HUES64 (cell line): Measurements from ENCODE around the gene EBF3.

Experiments used
- H3K27ac ChIP-seq: 2 replicates; pipeline ENCODE4 v1.7.0; 2013; ENCODE audit warnings: low read depth, low read length, inconsistent platforms
- H3K27me3 ChIP-seq: 2 replicates; pipeline ENCODE4 v1.6.1; 2013; ENCODE audit warnings: mild to moderate bottlenecking, low read length; ENCODE audit not compliant: insufficient read depth
- H3K36me3 ChIP-seq: 2 replicates; pipeline ENCODE4 v1.6.1; 2013; ENCODE audit warnings: mild to moderate bottlenecking, low read length; ENCODE audit not compliant: insufficient read depth
- H3K4me1 ChIP-seq: 2 replicates; pipeline ENCODE4 v1.6.1; 2013; ENCODE audit warnings: mild to moderate bottlenecking, low read length, moderate library complexity; ENCODE audit not compliant: insufficient read depth
- H3K4me3 ChIP-seq: 2 replicates; pipeline ENCODE4 v1.5.1; 2013; ENCODE audit warnings: mild to moderate bottlenecking, low read length, moderate library complexity
- H3K9ac ChIP-seq: 2 replicates; pipeline ENCODE4 v1.6.1; 2013; ENCODE audit warnings: mild to moderate bottlenecking, low read depth, low read length
- H3K9me3 ChIP-seq: 2 replicates; pipeline ENCODE4 v1.6.1; 2013; ENCODE audit warnings: low read depth, low read length; ENCODE audit not compliant: insufficient read depth
- WGBS: fragments of 150-250, 120-280 bp; methylation state at CpG from one replicate; pipeline ENCODE4 v1.1.7; 2013; ENCODE audit warnings: missing lambda C conversion rate; 5-methylcytosine and 5-hydroxymethylcytosine counted together

The EBF3 gene

DNA sequence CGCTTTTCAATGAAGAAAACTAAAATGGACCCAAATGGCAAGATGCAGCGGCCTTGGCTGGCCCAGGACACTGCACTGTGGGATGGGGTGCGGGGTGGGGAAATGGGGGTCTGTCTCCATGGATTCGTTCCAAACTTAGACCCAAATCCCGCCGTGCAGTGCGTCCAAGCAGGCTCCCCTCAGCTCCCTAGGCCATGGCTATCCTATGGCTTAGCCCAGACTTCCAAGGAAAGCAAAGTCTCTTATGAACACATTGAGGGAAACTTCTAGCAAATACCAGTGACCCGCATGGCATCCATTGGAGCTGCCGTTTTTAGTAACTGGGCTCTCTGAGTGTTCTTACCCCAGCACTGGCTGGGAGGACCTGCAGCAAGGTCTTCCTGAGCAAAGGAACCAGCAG is 122.5 kb downstream of the EBF3 start:
- Histone ChIP-seq H3K36me3 (no peaks in the 10 kb centered on the region), H3K27ac (no peak overlapping the region), H3K9ac (no peak overlapping the region), H3K27me3 (no peaks in the 10 kb centered on the region), H3K4me1 (no peaks in the 10 kb centered on the region), H3K4me3 (no peak overlapping the region), H3K9me3 (no peaks in the 10 kb centered on the region)
- 97% methylated on average over 9 of the region's 9 CpGs for WGBS

DNA sequence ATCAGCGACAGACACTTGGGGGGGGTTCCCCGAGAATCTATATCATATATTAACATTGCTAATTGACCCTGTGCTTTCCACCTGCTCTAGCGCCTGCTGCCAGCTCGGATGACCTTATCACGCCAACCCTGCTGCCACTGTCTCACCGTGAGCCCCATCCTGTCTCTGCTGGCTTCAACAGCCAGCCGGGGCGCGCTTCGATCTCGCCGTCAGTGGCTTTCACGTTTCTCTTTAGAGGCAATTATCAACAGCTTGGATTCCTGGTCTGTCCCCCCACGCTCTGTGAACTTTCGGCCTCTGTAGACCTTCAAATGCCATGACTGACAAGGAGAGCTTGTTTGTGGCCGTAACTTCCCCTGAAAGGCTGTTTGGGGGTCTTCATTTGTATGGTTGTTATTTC is 123.0 kb downstream of the EBF3 start:
- Histone ChIP-seq H3K36me3 (no peaks in the 10 kb centered on the region), H3K27me3 (no peaks in the 10 kb centered on the region), H3K27ac (no peak overlapping the region), H3K9me3 (no peaks in the 10 kb centered on the region), H3K4me3 (no peak overlapping the region), H3K4me1 (no peaks in the 10 kb centered on the region), H3K9ac (no peak overlapping the region)
- WGBS: 95% methylated on average over 16 of the region's 16 CpGs

DNA sequence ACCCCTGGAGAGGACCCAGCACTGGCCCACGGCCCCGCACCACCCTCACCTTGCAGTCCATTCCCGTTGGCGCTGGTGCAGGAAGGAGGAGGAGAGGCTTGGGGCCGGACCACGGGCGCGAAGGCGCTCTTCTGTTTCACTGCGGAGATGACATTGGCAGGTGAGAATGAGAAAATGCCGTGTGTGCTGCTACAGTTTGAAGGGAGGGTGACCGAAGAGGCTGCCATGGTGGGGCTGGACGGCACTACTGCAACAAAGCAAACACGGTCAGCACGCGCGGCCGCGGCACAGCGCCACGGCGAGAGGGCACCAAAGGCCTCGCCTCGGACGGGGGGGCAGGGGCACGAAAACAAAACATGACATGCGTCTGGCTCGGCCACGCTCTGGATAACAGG is 123.9 kb downstream of the EBF3 start:
- no peaks in the 10 kb centered on the region for H3K9me3 ChIP-seq
- no peaks in the 10 kb centered on the region for H3K27me3 ChIP-seq
- H3K36me3 ChIP-seq: no peaks in the 10 kb centered on the region
- H3K9ac ChIP-seq: no peak overlapping the region
- no peaks in the 10 kb centered on the region for H3K4me1 ChIP-seq
- H3K4me3 ChIP-seq: no peak overlapping the region
- no peak overlapping the region for H3K27ac ChIP-seq
- 97% methylated on average over 29 of the region's 29 CpGs for WGBS

DNA sequence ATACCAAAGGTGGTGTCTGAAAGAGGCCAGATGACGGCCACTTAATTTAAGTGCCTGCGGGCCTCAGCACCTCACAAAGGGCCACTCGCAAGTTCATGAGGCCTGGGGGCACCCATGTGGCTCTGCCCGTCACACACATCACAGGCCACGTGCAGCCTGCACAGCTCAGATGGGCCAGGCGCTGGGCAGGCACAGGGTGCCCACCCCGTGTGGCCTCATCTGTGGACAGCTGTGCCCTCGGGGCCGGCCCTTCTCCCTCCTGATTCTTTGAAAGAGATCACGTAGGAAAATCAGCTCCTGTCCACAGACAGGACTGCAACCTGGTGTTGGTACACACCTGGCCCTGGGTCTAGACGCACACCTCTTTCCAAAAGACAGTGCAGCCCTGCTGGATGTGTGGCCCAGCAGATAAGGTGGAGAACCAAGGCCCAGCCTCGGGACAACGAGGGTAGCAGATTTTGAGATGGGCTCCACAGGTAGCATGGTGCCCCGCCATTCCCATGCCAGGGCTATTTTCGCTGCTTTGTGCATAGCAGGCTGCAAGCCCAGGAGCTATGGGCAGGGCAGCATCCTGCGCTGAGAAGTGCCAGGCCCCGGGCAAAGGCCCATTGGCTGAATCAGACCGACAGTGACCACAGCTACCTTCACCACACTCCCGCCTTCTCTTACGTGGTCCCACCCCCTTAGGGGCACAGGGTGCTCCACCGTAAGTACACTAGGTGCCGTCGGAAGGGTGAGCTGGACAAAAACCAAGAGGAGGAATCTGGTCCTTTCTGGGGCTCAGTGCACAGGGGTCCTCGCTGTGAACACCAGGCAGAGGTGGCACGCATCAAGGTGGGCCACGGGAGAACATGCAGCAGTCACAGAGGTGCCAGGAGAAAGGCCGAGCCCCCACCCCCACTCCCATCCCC is 124.5 kb downstream of the EBF3 start:
- Histone ChIP-seq H3K9ac (no peak overlapping the region), H3K27me3 (no peaks in the 10 kb centered on the region), H3K4me1 (no peaks in the 10 kb centered on the region), H3K36me3 (no peaks in the 10 kb centered on the region), H3K4me3 (no peak overlapping the region), H3K27ac (no peak overlapping the region), H3K9me3 (no peaks in the 10 kb centered on the region)
- WGBS: 95% methylated on average over 27 of the region's 27 CpGs

DNA sequence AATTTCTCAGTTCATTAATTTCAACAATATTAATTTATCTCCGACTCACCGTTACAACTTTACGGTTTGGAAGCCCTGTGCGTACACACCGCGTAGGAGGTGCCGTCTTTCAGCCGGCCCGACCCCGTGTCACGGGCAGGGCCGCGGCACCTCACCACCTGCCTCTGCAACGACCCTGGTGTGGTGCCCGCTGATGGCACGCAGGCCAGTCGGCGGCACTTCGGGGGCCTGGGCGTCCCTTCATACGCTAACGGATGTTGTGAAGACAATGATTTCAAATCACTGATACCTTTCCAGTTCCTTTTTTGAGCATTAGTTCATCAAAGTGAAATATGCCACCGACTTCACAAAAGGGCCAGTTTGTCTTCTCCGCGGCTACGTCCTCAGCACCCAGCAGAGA is 125.3 kb downstream of the EBF3 start:
- no peaks in the 10 kb centered on the region for H3K36me3 ChIP-seq
- no peak overlapping the region for H3K4me3 ChIP-seq
- no peaks in the 10 kb centered on the region for H3K27me3 ChIP-seq
- H3K27ac ChIP-seq: no peak overlapping the region
- no peaks in the 10 kb centered on the region for H3K4me1 ChIP-seq
- H3K9ac ChIP-seq: no peak overlapping the region
- 97% methylated on average over 26 of the region's 26 CpGs for WGBS
- no peaks in the 10 kb centered on the region for H3K9me3 ChIP-seq

DNA sequence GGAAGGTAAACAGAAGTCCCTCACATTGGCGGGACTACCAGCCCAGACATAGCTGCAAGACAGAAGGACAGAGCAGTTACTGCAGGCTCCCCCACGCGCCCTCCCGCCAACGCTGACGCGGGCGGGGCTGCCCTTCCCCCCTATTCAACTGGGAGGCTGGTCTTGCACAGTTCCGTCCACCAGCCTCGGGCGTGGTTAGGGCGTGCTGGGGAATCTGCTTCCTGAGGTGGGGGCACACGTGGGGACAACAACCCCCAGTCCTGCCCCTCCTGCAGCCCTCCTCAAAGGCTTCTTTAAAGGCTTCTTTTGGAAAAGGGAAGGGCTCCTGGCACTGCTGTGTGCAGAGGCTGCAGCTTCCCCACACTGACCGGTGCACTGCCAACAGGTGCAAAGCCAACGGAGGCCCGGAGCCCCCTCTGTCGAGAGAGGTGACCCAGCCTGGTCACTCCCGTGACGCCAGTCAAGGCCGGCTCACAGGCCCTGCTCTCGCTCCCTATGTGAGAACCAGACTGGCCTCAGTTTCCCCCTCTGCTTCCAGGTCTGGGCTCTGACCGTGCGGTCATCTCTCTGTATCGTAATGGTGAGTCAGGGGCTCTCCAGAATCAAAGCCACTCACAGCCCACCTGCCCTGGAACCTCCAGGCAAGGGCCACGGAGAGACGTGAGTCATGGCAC is 126.0 kb downstream of the EBF3 start:
- no peak overlapping the region for H3K9ac ChIP-seq
- H3K36me3 ChIP-seq: no peaks in the 10 kb centered on the region
- no peaks in the 10 kb centered on the region for H3K27me3 ChIP-seq
- no peak overlapping the region for H3K27ac ChIP-seq
- no peaks in the 10 kb centered on the region for H3K4me1 ChIP-seq
- H3K4me3 ChIP-seq: no peak overlapping the region
- H3K9me3 ChIP-seq: no peaks in the 10 kb centered on the region
- 93% methylated on average over 26 of the region's 26 CpGs for WGBS

DNA sequence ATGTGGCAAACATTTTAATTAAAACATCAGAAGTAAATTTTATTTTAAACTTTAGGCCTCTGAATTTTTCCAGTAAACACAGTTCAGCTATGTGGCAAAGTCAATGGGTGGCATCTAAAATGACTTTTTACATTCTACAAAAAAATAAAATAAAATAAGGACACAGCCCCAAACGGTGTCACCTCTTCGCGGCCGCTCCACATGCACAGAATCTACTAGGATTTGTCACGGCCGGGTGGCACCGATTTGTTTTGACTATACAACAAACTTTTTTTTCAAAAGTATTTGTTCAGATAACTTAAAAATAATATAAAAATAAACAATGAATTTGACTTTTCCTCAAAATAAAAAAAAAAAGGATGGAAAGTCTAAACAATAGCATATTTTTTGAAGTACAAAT is 127.8 kb downstream of the EBF3 start:
- H3K9me3 ChIP-seq: no peaks in the 10 kb centered on the region
- no peaks in the 10 kb centered on the region for H3K36me3 ChIP-seq
- H3K27me3 ChIP-seq: no peaks in the 10 kb centered on the region
- no peak overlapping the region for H3K27ac ChIP-seq
- no peak overlapping the region for H3K9ac ChIP-seq
- no peak overlapping the region for H3K4me3 ChIP-seq
- 98% methylated on average over 7 of the region's 7 CpGs for WGBS
- no peaks in the 10 kb centered on the region for H3K4me1 ChIP-seq

DNA sequence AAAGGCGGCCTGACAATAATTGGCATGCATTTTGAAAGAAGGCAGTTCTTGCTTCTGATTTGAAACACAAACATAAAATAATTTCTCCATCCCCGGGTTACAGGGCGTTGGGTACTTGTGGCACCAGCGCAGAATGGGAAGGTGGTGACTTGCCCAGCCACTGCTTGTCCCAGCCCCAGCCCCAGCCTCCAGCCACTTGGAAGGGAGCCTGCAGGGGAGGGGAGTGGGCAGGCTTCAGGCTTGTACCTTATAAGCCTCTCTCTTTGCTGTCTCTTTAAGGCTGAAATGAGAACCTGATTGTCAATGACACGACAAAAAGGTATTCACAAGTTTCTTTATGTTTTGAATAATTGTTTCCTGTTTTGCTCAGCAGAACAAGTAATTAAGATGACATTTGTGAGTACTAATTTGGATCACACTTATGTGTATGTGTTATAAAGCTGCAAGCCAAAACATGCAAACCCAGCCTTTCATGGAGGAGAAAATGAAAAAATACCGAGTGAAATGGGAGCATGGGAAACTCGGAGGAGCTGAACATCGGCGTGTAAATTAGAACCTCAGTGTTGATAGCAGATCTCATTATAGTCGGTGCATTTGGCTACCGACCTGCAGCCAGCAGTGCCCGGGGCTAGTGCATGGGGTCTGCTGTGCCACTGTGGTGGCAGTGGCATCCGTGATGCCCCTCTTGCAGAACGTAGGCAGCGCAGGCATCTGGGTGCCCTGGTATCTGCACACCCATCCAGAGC is 129.9 kb downstream of the EBF3 start:
- Histone ChIP-seq H3K36me3 (no peaks in the 10 kb centered on the region), H3K9ac (no peak overlapping the region), H3K4me1 (no peaks in the 10 kb centered on the region), H3K27ac (no peak overlapping the region), H3K4me3 (no peak overlapping the region), H3K27me3 (no peaks in the 10 kb centered on the region), H3K9me3 (no peaks in the 10 kb centered on the region)
- WGBS: 90% methylated on average over 15 of the region's 15 CpGs

DNA sequence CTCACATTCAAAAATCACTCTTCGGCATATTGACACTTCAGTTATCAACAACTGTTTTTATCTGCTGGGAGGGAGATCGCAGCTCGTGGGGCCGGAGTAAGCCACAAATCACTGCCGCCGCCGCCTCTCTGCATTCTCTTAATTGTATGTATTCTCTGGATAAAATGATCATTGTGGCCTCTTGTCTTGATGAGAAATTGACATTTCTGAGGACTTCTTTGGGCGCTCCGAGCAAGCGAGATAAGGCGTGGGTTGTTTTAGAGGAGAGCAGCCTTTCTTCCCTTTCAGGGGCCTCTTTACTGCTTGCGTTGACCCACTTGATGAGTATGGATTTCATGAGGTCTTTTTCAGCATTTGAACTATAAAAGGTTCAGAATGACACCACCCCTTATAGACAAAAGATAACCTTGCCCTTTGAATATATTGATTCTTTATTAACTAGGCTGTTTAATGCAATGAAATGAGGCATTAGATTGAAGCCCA is 130.6 kb downstream of the EBF3 start:
- no peaks in the 10 kb centered on the region for H3K27me3 ChIP-seq
- no peaks in the 10 kb centered on the region for H3K36me3 ChIP-seq
- 94% methylated on average over 11 of the region's 12 CpGs for WGBS
- H3K4me1 ChIP-seq: no peaks in the 10 kb centered on the region
- H3K4me3 ChIP-seq: no peak overlapping the region
- H3K9ac ChIP-seq: no peak overlapping the region
- no peak overlapping the region for H3K27ac ChIP-seq
- H3K9me3 ChIP-seq: no peaks in the 10 kb centered on the region

DNA sequence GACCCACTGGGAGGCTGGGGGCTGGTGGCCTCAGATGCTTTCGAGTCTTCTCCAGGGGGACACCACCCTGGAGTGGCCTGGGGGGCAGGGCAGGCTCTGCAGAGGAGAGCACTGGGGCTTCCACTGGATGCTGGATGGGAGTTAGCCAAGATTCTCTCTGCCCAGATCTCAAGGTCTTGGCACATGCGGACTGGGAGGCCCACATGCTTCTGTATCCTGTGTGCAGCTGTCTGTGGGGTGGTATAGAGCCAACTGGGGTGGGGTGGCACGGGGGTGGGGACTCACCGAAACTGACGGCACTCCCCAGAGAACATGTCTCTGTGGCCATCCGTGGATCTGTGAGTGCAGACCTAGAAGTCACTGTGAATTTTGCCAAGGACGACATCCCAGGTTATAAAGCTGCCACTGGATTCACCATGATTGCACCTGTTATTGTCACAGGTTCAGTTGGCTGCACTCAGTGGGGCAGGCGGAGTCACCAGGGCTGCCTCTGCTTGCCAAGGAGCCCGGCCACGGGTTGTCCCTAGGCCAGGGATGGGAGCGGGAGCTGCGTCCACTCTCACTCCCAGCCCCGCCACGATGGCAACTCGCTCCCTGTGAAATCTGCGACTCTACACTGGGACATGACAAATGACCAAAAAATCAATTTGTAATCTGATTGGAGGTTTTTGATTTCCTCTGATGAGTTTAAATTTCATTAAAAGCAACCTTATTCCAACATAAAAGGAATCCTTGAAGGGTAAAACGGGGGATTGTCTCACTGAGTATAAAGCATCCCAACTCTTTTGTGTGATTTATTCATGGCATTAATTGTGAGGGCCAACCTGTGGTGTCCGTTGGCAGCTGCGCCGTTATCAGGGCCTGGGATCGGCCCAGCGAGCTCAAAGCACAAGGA is 131.3 kb downstream of the EBF3 start:
- 94% methylated on average over 22 of the region's 22 CpGs for WGBS
- H3K4me3 ChIP-seq: no peak overlapping the region
- H3K27ac ChIP-seq: no peak overlapping the region
- no peak overlapping the region for H3K9ac ChIP-seq
- no peaks in the 10 kb centered on the region for H3K27me3 ChIP-seq
- H3K36me3 ChIP-seq: no peaks in the 10 kb centered on the region
- no peaks in the 10 kb centered on the region for H3K4me1 ChIP-seq
- no peaks in the 10 kb centered on the region for H3K9me3 ChIP-seq
